GM18858 (cell line): ENCODE measurements around the gene ZDHHC4.
"Not testable (repeated sequence)": the region's sequence is repeated elsewhere in the genome, so short reads cannot be mapped to it uniquely, and the experiment has no call there.

Source experiments
- ATAC-seq: cut with Tn5 transposase; IDR thresholded peaks from one replicate; pipeline ENCODE4 v1.9.1; 2021; ENCODE audit not compliant: unreplicated experiment

Gene ZDHHC4

DNA sequence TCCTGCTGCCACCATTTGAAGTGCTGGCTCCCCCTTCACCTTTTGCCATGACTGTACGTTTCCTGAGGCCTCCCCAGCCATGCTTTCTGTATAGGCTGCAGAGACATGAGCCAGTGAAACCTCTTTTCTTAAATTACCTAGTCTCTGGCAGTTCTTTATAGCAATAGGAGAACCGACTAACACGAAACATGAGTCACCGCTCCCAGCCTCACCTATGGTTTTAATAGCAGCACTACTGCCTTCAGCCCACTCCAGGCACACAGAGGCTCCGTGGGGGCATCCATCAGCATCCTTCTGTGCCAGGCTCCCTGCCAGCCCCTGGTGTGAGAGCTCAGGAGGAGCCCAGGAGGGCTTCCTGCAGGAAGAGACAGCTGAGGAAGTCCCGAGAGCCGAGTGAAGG, 54.4 kb downstream of the ZDHHC4 start:
- ATAC-seq = no peak

DNA sequence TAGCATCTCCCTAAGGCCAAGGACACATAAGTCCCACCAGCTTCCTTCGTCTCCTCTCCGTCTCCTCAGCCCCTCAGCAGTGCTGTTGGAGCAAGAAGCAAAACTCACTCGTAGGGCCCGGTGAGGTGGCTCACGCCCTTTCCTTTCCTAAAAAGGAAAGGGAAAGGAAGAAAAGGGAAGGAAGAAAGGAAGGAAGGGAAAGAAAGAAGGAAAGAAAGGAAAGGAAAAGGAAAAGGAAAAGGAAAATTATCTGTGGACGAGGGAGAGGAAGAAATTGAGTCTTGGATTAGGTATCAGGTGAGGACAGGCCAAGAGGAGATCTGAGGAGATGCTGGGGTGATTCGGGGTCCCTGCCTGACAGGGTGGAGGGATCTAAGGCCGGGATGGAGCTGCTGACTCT, 56.8 kb downstream of the ZDHHC4 start:
- no peak for ATAC-seq

DNA sequence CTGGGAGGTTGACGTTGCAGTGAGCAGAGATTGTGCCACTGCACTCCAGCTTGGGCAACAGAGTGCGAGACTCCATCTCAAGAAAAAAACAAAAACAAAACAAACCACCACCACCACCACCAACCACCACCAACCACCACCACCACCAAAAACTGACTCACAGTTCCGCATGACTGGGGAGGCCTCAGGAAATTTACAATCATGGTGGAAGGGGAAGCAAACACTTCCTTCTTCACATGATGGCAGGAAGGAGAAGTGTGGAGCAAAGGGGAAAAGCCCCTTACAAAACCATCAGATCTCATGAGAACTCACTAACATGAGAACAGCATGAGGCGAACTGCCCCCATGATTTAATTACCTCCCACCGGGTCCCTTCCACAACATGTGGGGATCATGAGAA, 57.7 kb downstream of the ZDHHC4 start:
- not testable (repeated sequence) for ATAC-seq

DNA sequence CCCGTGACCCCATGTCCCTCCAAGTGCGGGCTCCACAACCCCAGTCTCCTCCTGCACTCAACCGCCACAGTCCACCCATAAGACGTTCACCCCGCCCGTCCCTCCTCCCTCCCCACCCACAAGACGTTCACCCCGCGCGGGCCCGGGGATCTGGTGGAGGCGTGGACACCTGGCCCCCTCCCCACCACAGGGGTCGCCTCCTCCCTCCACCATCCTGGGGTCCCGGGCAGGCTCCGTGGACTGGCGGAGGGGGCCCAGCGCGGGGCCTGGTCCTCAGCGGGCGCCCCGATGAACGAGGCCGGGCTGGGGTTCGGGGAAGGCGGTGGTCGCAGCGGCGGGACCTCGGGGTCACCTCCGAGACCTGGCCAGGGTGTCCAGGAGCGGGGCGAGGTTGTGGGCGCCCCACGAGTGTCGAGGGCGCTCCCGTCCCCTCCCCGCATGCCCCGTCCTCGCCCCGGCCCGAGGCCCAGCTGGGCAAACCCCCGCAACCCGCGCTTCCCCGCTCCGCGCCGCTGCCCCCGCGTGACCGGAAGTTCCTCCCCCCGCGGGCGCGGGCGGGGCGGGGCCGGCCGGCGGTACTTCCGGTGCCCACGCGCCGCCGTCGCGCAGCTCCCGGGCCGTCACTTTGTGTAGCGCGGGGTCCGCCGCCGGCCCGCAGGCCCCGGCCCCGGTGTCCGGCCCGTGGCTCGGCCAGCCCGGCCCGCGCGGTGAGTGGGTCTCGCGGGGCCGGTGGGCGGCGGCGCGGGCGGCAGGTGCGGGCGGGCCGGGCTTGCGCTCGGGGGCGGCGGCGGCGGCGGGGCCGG, 59.7 kb downstream of the ZDHHC4 start, which contains the start of gene ZNF316:
TSS of gene ZNF316 (plus strand) at position 578 of the 803 bp plus-strand sequence. CDS start 5,092 bp downstream, outside the sequence.
- peak; percentile 57 for ATAC-seq

DNA sequence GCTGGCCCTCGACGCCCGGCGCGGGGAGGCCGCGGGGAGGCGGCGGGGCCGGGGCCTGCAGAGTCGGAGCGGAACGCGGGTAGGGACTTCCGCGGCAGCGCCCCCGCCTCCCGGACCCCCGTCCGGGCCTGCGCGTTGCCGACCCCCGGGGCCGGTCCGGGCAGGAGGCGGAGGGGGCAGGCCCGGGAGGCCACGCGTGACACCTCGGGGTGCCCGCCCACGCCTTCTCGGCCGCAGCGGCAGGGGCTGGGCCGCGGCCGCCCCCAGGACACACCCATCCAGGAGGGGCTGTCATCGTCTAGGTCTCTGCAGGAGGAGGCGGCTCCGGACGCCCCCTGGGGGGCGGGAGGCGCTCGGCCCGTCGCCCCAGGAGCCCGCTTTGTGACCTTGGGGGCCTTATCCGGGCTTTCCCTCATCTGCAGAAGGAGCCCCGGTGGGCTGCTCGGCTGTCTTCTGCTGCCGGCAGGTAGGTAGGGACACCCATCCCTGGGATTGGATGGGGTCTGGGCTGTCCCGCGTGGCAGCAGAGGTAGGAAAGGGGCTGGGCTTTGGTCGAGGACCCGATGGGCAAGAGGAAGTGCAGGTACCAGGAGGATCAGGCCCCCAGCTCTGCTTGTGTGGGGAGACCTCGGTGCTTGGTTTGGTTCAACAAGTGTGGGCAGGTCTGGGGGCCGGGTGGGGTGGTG, 60.4 kb downstream of the ZDHHC4 start:
- ATAC-seq = peak; percentile 78
